Breast epithelium (tissue), 4 donors: ENCODE results near the gene ROR1. TPM values are rescaled to one million over a fixed set of nuclear protein-coding genes. Genes with fewer than 3 reads are reported as not detected.

Experiments used
- DNase-seq, 2 donors: peaks; one replicate each; pipeline ENCODE4 v3.0.0-alpha.2; 2019; ENCODE audit warnings: low spot score in 2 of 2
- H3K27ac ChIP-seq, 2 donors: fragments of 200-600 bp; sonication (generic) in 1 of 2; one replicate each; pipeline ENCODE4 v1.5.1; 2016 to 2019; ENCODE audit warnings: mild to moderate bottlenecking in 1 of 2
- H3K27me3 ChIP-seq, 2 donors: fragments of 200-600 bp; sonication (generic) in 1 of 2; one replicate each; pipeline versions ENCODE4 v1.5.1 to v1.6.0; 2017 to 2019; ENCODE audit warnings: control low read depth in 1 of 2, mild to moderate bottlenecking in 1 of 2
- H3K36me3 ChIP-seq: fragments of 200-600 bp; one replicate; pipeline ENCODE4 v1.5.1; 2019
- H3K4me1 ChIP-seq, 2 donors: fragments of 200-600 bp; sonication (generic); one replicate each; pipeline ENCODE4 v1.5.1; 2016 to 2019; ENCODE audit warnings: control low read depth in 1 of 2
- H3K4me3 ChIP-seq, 3 donors: fragments of 200-600 bp; sonication (generic); 1 replicate in 2 of 3; 2 replicates in 1 of 3; pipeline ENCODE4 v1.5.1; 2016 to 2019; ENCODE audit warnings: mild to moderate bottlenecking in 3 of 3, moderate library complexity in 2 of 3
- H3K9me3 ChIP-seq, 2 donors: fragments of 200-600 bp; sonication (generic) in 1 of 2; one replicate each; pipeline ENCODE4 v1.5.1; 2016 to 2019; ENCODE audit warnings: control low read depth in 1 of 2
- POLR2A ChIP-seq: fragments of 450-650 bp; IDR thresholded peaks from one replicate; pipeline ENCODE4 v1.6.1; 2016; ENCODE audit warnings: antibody characterized with exemption, mild to moderate bottlenecking, moderate library complexity
- POLR2AphosphoS5 ChIP-seq, 3 donors: sonication (generic); formaldehyde crosslinking; IDR thresholded peaks; one replicate each; pipeline ENCODE4 v1.6.1; 2017; ENCODE audit warnings: antibody characterized with exemption in 3 of 3
- intact Hi-C: fragments of 100-400 bp; cut with DNase I; formaldehyde crosslinking; loops from one replicate; pipeline ENCODE4 v1.15.1; 2023; ENCODE audit warnings: low total_unique reads
- total RNA-seq, 3 donors: library from RNA; depleted of rRNA; stranded (reverse); fragments of >200 nt; gene quantifications; one replicate each; pipeline ENCODE4 v1.1.0, GENCODE V29; 2016
- TF ChIP-seq, protein P1 (sequence below), 3 donors: fragments of 450-650 bp; IDR thresholded peaks; one replicate each; pipeline ENCODE4 v1.5.1; 2016 to 2017; ENCODE audit warnings: antibody characterized with exemption in 3 of 3, mild to moderate bottlenecking in 3 of 3, moderate library complexity in 3 of 3

ROR1 gene
- total RNA-seq, 3 donors from 2014 or later, result 5.9 to 11.6 (median 7.7) TPM

DNA sequence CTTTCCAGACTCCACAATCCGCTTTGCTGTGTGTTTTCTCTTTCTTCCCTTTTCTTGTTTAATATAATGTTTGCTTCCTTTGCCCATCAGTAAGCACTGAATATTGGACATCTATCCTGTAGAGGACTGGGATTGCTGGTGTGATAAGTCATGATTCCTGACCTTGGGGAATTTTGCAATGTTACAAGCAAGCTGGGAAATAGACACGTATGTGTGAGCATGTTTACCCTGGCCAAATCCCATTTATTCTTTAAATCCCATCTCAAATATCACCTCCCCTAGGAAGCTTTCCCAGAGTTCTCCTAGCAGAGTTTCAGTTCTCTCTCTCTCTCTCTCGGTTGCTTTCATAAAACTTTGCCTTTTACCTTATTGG lies 155.3 kb downstream of the ROR1 start:
- no peak for DNase-seq
- H3K36me3 ChIP-seq, result no peaks in the 10 kb centered on the region
- no peak overlapping the region for H3K4me3 ChIP-seq
- no peak for TF ChIP-seq POLR2AphosphoS5 (IDR thresholded peaks at IDR 0.05)
- TF ChIP-seq POLR2A, result no peak
- TF ChIP-seq, protein P1, sequence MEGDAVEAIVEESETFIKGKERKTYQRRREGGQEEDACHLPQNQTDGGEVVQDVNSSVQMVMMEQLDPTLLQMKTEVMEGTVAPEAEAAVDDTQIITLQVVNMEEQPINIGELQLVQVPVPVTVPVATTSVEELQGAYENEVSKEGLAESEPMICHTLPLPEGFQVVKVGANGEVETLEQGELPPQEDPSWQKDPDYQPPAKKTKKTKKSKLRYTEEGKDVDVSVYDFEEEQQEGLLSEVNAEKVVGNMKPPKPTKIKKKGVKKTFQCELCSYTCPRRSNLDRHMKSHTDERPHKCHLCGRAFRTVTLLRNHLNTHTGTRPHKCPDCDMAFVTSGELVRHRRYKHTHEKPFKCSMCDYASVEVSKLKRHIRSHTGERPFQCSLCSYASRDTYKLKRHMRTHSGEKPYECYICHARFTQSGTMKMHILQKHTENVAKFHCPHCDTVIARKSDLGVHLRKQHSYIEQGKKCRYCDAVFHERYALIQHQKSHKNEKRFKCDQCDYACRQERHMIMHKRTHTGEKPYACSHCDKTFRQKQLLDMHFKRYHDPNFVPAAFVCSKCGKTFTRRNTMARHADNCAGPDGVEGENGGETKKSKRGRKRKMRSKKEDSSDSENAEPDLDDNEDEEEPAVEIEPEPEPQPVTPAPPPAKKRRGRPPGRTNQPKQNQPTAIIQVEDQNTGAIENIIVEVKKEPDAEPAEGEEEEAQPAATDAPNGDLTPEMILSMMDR (IDR thresholded peaks at IDR 0.05), result no peak
- intact Hi-C loops, result no loop called here
- H3K27me3 ChIP-seq, result no peaks in the 10 kb centered on the region
- no peaks in the 10 kb centered on the region for H3K4me1 ChIP-seq
- no peaks in the 10 kb centered on the region for H3K9me3 ChIP-seq
- no peak overlapping the region for H3K27ac ChIP-seq

DNA sequence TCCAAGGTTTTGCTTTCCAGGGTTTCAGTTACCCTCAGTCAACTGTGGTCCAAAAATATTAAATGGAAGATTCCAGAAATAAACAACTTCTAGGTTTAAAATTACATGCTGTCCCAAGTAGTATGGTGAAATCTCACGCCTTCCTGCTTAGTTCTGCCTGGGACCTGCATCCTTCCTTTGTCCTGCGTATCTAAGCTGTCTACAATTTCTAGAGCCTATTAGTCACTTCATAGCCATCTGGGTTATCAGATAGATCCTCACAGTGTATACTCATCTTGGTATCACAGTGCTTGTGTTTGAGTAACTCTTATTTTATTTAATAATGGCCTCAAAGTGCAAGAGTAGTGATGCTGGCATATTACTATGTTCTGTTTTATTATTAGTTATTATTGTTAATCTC lies 157.7 kb downstream of the ROR1 start:
- Histone ChIP-seq H3K4me3 (no peak overlapping the region), H3K9me3 (no peaks in the 10 kb centered on the region), H3K27ac (no peak overlapping the region), H3K36me3 (no peaks in the 10 kb centered on the region), H3K27me3 (no peaks in the 10 kb centered on the region), H3K4me1 (no peaks in the 10 kb centered on the region)
- DNase-seq, result no peak
- intact Hi-C loops, result no loop called here
- TF ChIP-seq, protein P1 (IDR thresholded peaks at IDR 0.05), result no peak
- TF ChIP-seq POLR2A (no peak), POLR2AphosphoS5 (IDR thresholded peaks at IDR 0.05) (no peak)

DNA sequence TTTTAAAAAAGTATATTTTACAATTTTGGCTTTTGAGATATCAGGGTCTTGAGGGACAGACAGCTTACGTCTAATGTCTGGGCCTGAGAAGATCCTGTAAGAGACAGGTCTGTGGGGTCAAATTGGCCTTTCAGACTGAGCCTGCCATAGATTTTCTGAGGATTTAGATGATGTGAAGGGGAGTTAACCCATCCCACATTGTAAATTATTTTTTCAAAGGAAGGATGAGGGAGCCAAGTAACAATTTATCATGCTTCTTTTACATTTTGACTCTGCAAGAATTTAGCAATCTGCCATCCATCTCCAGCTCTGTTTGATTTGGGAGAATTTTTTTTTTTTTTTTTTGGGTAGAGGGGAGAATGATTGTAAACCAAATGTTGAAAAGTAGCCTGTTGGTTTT lies 160.9 kb downstream of the ROR1 start:
- no peak overlapping the region for H3K27ac ChIP-seq
- no peak for DNase-seq
- no peaks in the 10 kb centered on the region for H3K9me3 ChIP-seq
- TF ChIP-seq POLR2A (no peak), POLR2AphosphoS5 (IDR thresholded peaks at IDR 0.05) (no peak)
- TF ChIP-seq, protein P1 (IDR thresholded peaks at IDR 0.05), result no peak
- no peaks in the 10 kb centered on the region for H3K27me3 ChIP-seq
- H3K4me1 ChIP-seq, result no peaks in the 10 kb centered on the region
- no peaks in the 10 kb centered on the region for H3K36me3 ChIP-seq
- intact Hi-C loops, result no loop called here
- no peak overlapping the region for H3K4me3 ChIP-seq

- intact Hi-C loops, result no loop called here
- TF ChIP-seq, protein P1 (IDR thresholded peaks at IDR 0.05), result peak in 1 of 3 donors; percentile 10
- no peak for TF ChIP-seq POLR2AphosphoS5 (IDR thresholded peaks at IDR 0.05)
- Histone ChIP-seq H3K9me3 (no peaks in the 10 kb centered on the region), H3K4me3 (no peak overlapping the region), H3K27ac (no peak overlapping the region), H3K4me1 (no peaks in the 10 kb centered on the region), H3K36me3 (no peaks in the 10 kb centered on the region), H3K27me3 (no peaks in the 10 kb centered on the region)
- DNase-seq, result no peak
Measured at GRCh38 chr1:63935143-63935542, 161.3 kb downstream of the ROR1 start.

DNA sequence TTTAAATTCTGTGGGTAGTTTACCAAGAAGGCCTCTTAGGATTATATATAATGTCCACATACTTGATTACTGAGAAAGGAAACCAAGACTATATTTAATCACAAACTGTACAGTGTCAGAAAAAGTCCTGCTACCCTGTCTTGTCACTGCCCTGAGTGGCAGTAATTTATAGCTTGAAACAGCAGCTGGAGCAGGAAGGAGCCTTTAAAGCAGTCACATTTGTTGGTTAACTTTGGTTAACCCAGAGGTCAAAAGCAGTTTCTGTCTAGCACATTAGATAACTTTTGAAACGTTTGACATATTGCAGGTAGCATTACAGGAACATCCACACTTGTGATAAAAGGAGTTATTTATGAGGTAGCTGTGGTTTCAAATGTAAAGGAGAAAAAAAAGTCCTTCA lies 161.7 kb downstream of the ROR1 start:
- no peak overlapping the region for H3K4me3 ChIP-seq
- H3K36me3 ChIP-seq, result no peaks in the 10 kb centered on the region
- H3K4me1 ChIP-seq, result no peaks in the 10 kb centered on the region
- H3K27me3 ChIP-seq, result no peaks in the 10 kb centered on the region
- DNase-seq, result no peak
- intact Hi-C loops, result no loop called here
- TF ChIP-seq POLR2AphosphoS5 (IDR thresholded peaks at IDR 0.05) (no peak), POLR2A (no peak)
- TF ChIP-seq, protein P1 (IDR thresholded peaks at IDR 0.05), result no peak
- H3K9me3 ChIP-seq, result no peaks in the 10 kb centered on the region
- H3K27ac ChIP-seq, result no peak overlapping the region
